H9 (cell line): ENCODE data around the gene NOTCH1. TPM values are rescaled to one million over a fixed set of nuclear protein-coding genes. Genes with fewer than 3 reads are reported as not detected.

Source experiments
- DNase-seq: peaks from one replicate; pipeline ENCODE4 v3.0.0-alpha.2; 2017
- H2AFZ ChIP-seq: one replicate; pipeline ENCODE4 v1.6.1; 2013; ENCODE audit warnings: mild to moderate bottlenecking, low read length, control low read depth, moderate library complexity
- H2AK5ac ChIP-seq: 2 replicates; pipeline ENCODE4 v1.6.1; 2013; ENCODE audit warnings: low read length, control low read depth, mixed read lengths; ENCODE audit not compliant: insufficient read length
- H2BK120ac ChIP-seq: one replicate; pipeline ENCODE4 v1.6.1; 2013; ENCODE audit warnings: low read depth, mild to moderate bottlenecking, low read length, control low read depth, inconsistent platforms; ENCODE audit not compliant: poor library complexity, severe bottlenecking
- H2BK12ac ChIP-seq: 2 replicates; pipeline ENCODE4 v1.6.1; 2013; ENCODE audit warnings: low read length, control low read depth, mixed read lengths, low read depth; ENCODE audit not compliant: insufficient read length
- H2BK15ac ChIP-seq: 2 replicates; pipeline ENCODE4 v1.6.1; 2013; ENCODE audit warnings: low read depth, low read length, control low read depth
- H2BK20ac ChIP-seq: one replicate; pipeline ENCODE4 v1.6.1; 2013; ENCODE audit warnings: low read depth, mild to moderate bottlenecking, low read length, control low read depth, inconsistent platforms; ENCODE audit not compliant: poor library complexity, severe bottlenecking
- H2BK5ac ChIP-seq: 2 replicates; pipeline ENCODE4 v1.6.1; 2013; ENCODE audit warnings: low read length, control low read depth, mixed read lengths; ENCODE audit not compliant: insufficient read length
- H3K14ac ChIP-seq: 2 replicates; pipeline ENCODE4 v1.6.1; 2013; ENCODE audit warnings: low read length, control low read depth; ENCODE audit not compliant: insufficient read depth
- H3K18ac ChIP-seq: 2 replicates; pipeline ENCODE4 v1.6.1; 2013; ENCODE audit warnings: low read depth, mild to moderate bottlenecking, mixed read lengths, low read length, control low read depth; ENCODE audit not compliant: insufficient read length
- H3K23ac ChIP-seq: 2 replicates; pipeline ENCODE4 v1.6.1; 2013; ENCODE audit warnings: low read length, control low read depth, mixed read lengths, low read depth; ENCODE audit not compliant: insufficient read length
- H3K23me2 ChIP-seq: 2 replicates; pipeline ENCODE4 v1.6.1; 2013; ENCODE audit warnings: low read depth, mild to moderate bottlenecking, mixed read lengths, low read length, control low read depth; ENCODE audit not compliant: insufficient read length, poor library complexity, severe bottlenecking
- H3K27ac ChIP-seq: 2 replicates; pipeline ENCODE4 v1.5.1; 2013; ENCODE audit warnings: low read length, control low read depth, mixed read lengths, low read depth; ENCODE audit not compliant: insufficient read length
- H3K27me3 ChIP-seq: 2 replicates; pipeline ENCODE4 v1.6.1; 2013; ENCODE audit warnings: low read length, control low read depth, inconsistent platforms; ENCODE audit not compliant: insufficient read depth
- H3K4ac ChIP-seq: 2 replicates; pipeline ENCODE4 v1.6.1; 2013; ENCODE audit warnings: low read depth, mild to moderate bottlenecking, control low read depth, inconsistent platforms, low read length, moderate library complexity
- H3K4me1 ChIP-seq: 2 replicates; pipeline ENCODE4 v1.6.1; 2013; ENCODE audit warnings: low read length, control low read depth, inconsistent platforms; ENCODE audit not compliant: insufficient read depth
- H3K4me2 ChIP-seq: 2 replicates; pipeline ENCODE4 v1.6.1; 2013; ENCODE audit warnings: low read length, control low read depth, mixed read lengths; ENCODE audit not compliant: insufficient read length, insufficient read depth
- H3K56ac ChIP-seq: 2 replicates; pipeline ENCODE4 v1.6.1; 2013; ENCODE audit warnings: low read depth, mild to moderate bottlenecking, mixed read lengths, low read length, control low read depth; ENCODE audit not compliant: insufficient read length
- H3K79me1 ChIP-seq: 2 replicates; pipeline ENCODE4 v1.6.1; 2013; ENCODE audit warnings: low read depth, mild to moderate bottlenecking, moderate library complexity, low read length, control low read depth, inconsistent platforms; ENCODE audit not compliant: insufficient read depth, poor library complexity, severe bottlenecking
- H3K79me2 ChIP-seq: 2 replicates; pipeline ENCODE4 v1.6.1; 2013; ENCODE audit warnings: low read length, control low read depth, inconsistent platforms; ENCODE audit not compliant: insufficient read depth
- H3K9ac ChIP-seq: 2 replicates; pipeline ENCODE4 v1.6.1; 2013; ENCODE audit warnings: low read length, control low read depth, mixed read lengths; ENCODE audit not compliant: insufficient read length; ENCODE audit errors: extremely low read depth
- H3K9me3 ChIP-seq: one replicate; pipeline ENCODE4 v1.6.1; 2013; ENCODE audit warnings: low read depth, low read length, inconsistent platforms; ENCODE audit not compliant: control insufficient read depth
- H3T11ph ChIP-seq: one replicate; pipeline ENCODE4 v1.6.1; 2013; ENCODE audit warnings: mild to moderate bottlenecking, low read length, control low read depth, inconsistent platforms
- H4K20me1 ChIP-seq: one replicate; pipeline ENCODE4 v1.6.1; 2013; ENCODE audit not compliant: control insufficient read depth, insufficient read length, insufficient read depth
- H4K5ac ChIP-seq: 2 replicates; pipeline ENCODE4 v1.6.1; 2013; ENCODE audit warnings: low read depth, mild to moderate bottlenecking, mixed read lengths, low read length, control low read depth; ENCODE audit not compliant: insufficient read length
- H4K8ac ChIP-seq: replicated peaks from 2 replicates; pipeline ENCODE4 v1.6.1; 2013; ENCODE audit warnings: low read length, control low read depth, mixed read lengths, low read depth; ENCODE audit not compliant: insufficient read length
- H4K91ac ChIP-seq: 2 replicates; pipeline ENCODE4 v1.6.1; 2013; ENCODE audit warnings: low read depth, mild to moderate bottlenecking, moderate library complexity, mixed read lengths, low read length, control low read depth; ENCODE audit not compliant: insufficient read length
- H3K27ac Mint-ChIP-seq, 3 experiments: 2 replicates in 2 of 3; 3 replicates in 1 of 3; pipeline ENCODE4 v1.8.0; 2020 to 2021; ENCODE audit warnings: mixed read lengths in 3 of 3, mild to moderate bottlenecking in 1 of 3, moderate library complexity in 1 of 3
- H3K27me3 Mint-ChIP-seq: 2 replicates; pipeline ENCODE4 v1.8.0; 2021; ENCODE audit warnings: low read depth, mild to moderate bottlenecking, moderate library complexity, mixed read lengths
- H3K36me3 Mint-ChIP-seq, 3 experiments: 2 replicates in 2 of 3; 3 replicates in 1 of 3; pipeline ENCODE4 v1.8.0; 2020 to 2021; ENCODE audit warnings: low read depth in 3 of 3, mixed read lengths in 3 of 3; ENCODE audit not compliant: insufficient read depth in 1 of 3
- H3K4me1 Mint-ChIP-seq, 2 experiments: 2 replicates each; pipeline ENCODE4 v1.8.0; 2020; ENCODE audit warnings: mixed read lengths in 2 of 2
- H3K4me3 Mint-ChIP-seq, 2 experiments: 2 replicates in 1 of 2; 3 replicates in 1 of 2; pipeline ENCODE4 v1.8.0; 2020 to 2021; ENCODE audit warnings: mild to moderate bottlenecking in 2 of 2, mixed read lengths in 2 of 2, moderate library complexity in 1 of 2
- H3K9me3 Mint-ChIP-seq, 2 experiments: 2 replicates in 1 of 2; 3 replicates in 1 of 2; pipeline ENCODE4 v1.8.0; 2020; ENCODE audit warnings: mild to moderate bottlenecking in 2 of 2, mixed read lengths in 2 of 2, moderate library complexity in 1 of 2
- CTCF ChIP-seq: fragments of 200-600 bp; sonication (generic); conservative IDR thresholded peaks from 3 replicates; pipeline ENCODE4 v1.8.0; 2021; ENCODE audit warnings: antibody characterized with exemption, mild to moderate bottlenecking
- WGBS: extraction: QIAGEN DNeasy Blood & Tissue Kit; methylation state at CpG from one replicate; pipeline ENCODE4 v1.1.7; 2013; ENCODE audit warnings: missing lambda C conversion rate, low lambda C conversion rate, mixed read lengths; ENCODE audit not compliant: insufficient read length; ENCODE audit errors: extremely low coverage; 5-methylcytosine and 5-hydroxymethylcytosine counted together
- total RNA-seq: library from RNA; stranded (reverse); gene quantifications from 2 replicates; pipeline ENCODE4 v1.2.1, GENCODE V29; 2021

The NOTCH1 gene
- total RNA-seq, 1 experiment from 2014 or later = 71.6 TPM

GRCh38 chr9:136453326-136453725 is 92.5 kb downstream of the NOTCH1 start:
- H3K27me3 ChIP-seq = no peaks in the 10 kb centered on the region
- H2BK15ac ChIP-seq = no peak overlapping the region
- no peak overlapping the region for H3K4me2 ChIP-seq
- H2AFZ ChIP-seq = no peak overlapping the region
- H4K20me1 ChIP-seq = no peaks in the 10 kb centered on the region
- no peak overlapping the region for H3K27ac ChIP-seq
- no peak overlapping the region for H4K91ac ChIP-seq
- no peaks in the 10 kb centered on the region for H3K9me3 ChIP-seq
- TF ChIP-seq CTCF = no peak
- no peak overlapping the region for H3T11ph ChIP-seq
- Mint-ChIP-seq H3K4me1 (no peaks in the 10 kb centered on the region), H3K27me3 (no peaks in the 10 kb centered on the region), H3K27ac (peak overlapping the region in 2 of 3 experiments; percentile 13 to 53; a peak in 2 of 7 replicates), H3K9me3 (no peaks in the 10 kb centered on the region), H3K4me3 (no peak overlapping the region), H3K36me3 (peaks cover 48 to 87% (median 81%) of the 10 kb centered on the region in 3 experiments; a peak in 6 of 7 replicates)
- H3K79me1 ChIP-seq = no peaks in the 10 kb centered on the region
- no peak overlapping the region for H3K18ac ChIP-seq
- no peaks in the 10 kb centered on the region for H3K79me2 ChIP-seq
- H3K14ac ChIP-seq = no peak overlapping the region
- H3K4me1 ChIP-seq = no peaks in the 10 kb centered on the region
- no peak overlapping the region for H3K56ac ChIP-seq
- no peak overlapping the region for H2AK5ac ChIP-seq
- WGBS = no CpG with 5 or more reads among the region's 11 CpGs
- H4K8ac ChIP-seq = no peak overlapping the region
- H2BK12ac ChIP-seq = no peak overlapping the region
- H4K5ac ChIP-seq = no peak overlapping the region
- no peak overlapping the region for H2BK5ac ChIP-seq
- no peaks in the 10 kb centered on the region for H3K23me2 ChIP-seq
- H3K9ac ChIP-seq = no peak overlapping the region
- no peak overlapping the region for H2BK20ac ChIP-seq
- H2BK120ac ChIP-seq = no peak overlapping the region
- H3K4ac ChIP-seq = no peak overlapping the region
- H3K23ac ChIP-seq = no peak overlapping the region
- DNase-seq = no peak
